H1 (cell line): ENCODE data around the gene ZFAND3.

Source experiments
- CTCF ChIP-seq, 3 experiments: IDR thresholded peaks; 1 replicate in 2 of 3; 2 replicates in 1 of 3; pipeline versions ENCODE4 v1.5.1 to v1.6.1; 2011; ENCODE audit warnings: low read length in 3 of 3, mild to moderate bottlenecking in 3 of 3, inconsistent platforms in 2 of 3, low read depth in 1 of 3, moderate library complexity in 1 of 3; ENCODE audit not compliant: insufficient read depth in 1 of 3; ENCODE audit errors: control extremely low read depth in 1 of 3
- POLR2AphosphoS5 ChIP-seq: IDR thresholded peaks from 2 replicates; pipeline ENCODE4 v1.6.1; 2011; ENCODE audit warnings: low read depth, low read length

- TF ChIP-seq CTCF (IDR thresholded peaks at IDR 0.05; ENCODE audit: control extremely low read depth in 1 of 3, insufficient read depth in 1 of 3, low read depth in 1 of 3, low read length in 3 of 3): no peak
- no peak for TF ChIP-seq POLR2AphosphoS5
Observed at GRCh38 chr6:38155621-38156204, 336.2 kb downstream of the ZFAND3 start.
